Measurements from ENCODE around the gene CYP27C1.

CYP27C1 gene

GRCh38 chr2:127235082-127235702 is 15.1 kb upstream of the CYP27C1 start:
- TF ChIP-seq CTCF (IDR thresholded peaks at IDR 0.05; ENCODE audit: low read length) (no peak), EZH2 (IDR thresholded peaks at IDR 0.05; ENCODE audit: borderline replicate concordance, low read length) (no peak)
- Histone ChIP-seq H3K27me3 (ENCODE audit: insufficient read depth, low read length) (no peaks in the 10 kb centered on the region), H3K36me3 (ENCODE audit: insufficient read depth, low read length) (no peaks in the 10 kb centered on the region), H3K9ac (ENCODE audit: low read length) (no peak overlapping the region), H3F3A (ENCODE audit: insufficient read depth, low read length) (no peaks in the 10 kb centered on the region), H3K9me3 (ENCODE audit: low read length) (no peaks in the 10 kb centered on the region), H3K79me2 (ENCODE audit: insufficient read depth, low read length) (no peaks in the 10 kb centered on the region), H3K27ac (ENCODE audit: low read depth, low read length, poor library complexity, severe bottlenecking) (no peak overlapping the region), H3K9me2 (ENCODE audit: low read depth, low read length) (no peaks in the 10 kb centered on the region), H2AFZ (ENCODE audit: low read length) (no peak overlapping the region), H3K4me2 (ENCODE audit: low read length) (no peak overlapping the region), H3K4me3 (ENCODE audit: low read depth, low read length, poor library complexity, severe bottlenecking) (no peak overlapping the region), H4K20me1 (ENCODE audit: insufficient read depth, low read length) (no peaks in the 10 kb centered on the region), H3K4me1 (ENCODE audit: insufficient read depth, low read length, severe bottlenecking) (no peaks in the 10 kb centered on the region)

- H3K4me1 ChIP-seq (ENCODE audit: insufficient read depth, low read length, severe bottlenecking): no peaks in the 10 kb centered on the region
- no peaks in the 10 kb centered on the region for H3K27me3 ChIP-seq (ENCODE audit: insufficient read depth, low read length)
- H2AFZ ChIP-seq (ENCODE audit: low read length): no peak overlapping the region
- no peaks in the 10 kb centered on the region for H3K79me2 ChIP-seq (ENCODE audit: insufficient read depth, low read length)
- no peaks in the 10 kb centered on the region for H3K36me3 ChIP-seq (ENCODE audit: insufficient read depth, low read length)
- H3K4me2 ChIP-seq (ENCODE audit: low read length): no peak overlapping the region
- H4K20me1 ChIP-seq (ENCODE audit: insufficient read depth, low read length): no peaks in the 10 kb centered on the region
- TF ChIP-seq CTCF (IDR thresholded peaks at IDR 0.05; ENCODE audit: low read length) (no peak), EZH2 (IDR thresholded peaks at IDR 0.05; ENCODE audit: borderline replicate concordance, low read length) (no peak)
- no peaks in the 10 kb centered on the region for H3K9me2 ChIP-seq (ENCODE audit: low read depth, low read length)
- no peaks in the 10 kb centered on the region for H3F3A ChIP-seq (ENCODE audit: insufficient read depth, low read length)
- H3K4me3 ChIP-seq (ENCODE audit: low read depth, low read length, poor library complexity, severe bottlenecking): no peak overlapping the region
- no peaks in the 10 kb centered on the region for H3K9me3 ChIP-seq (ENCODE audit: low read length)
- no peak overlapping the region for H3K9ac ChIP-seq (ENCODE audit: low read length)
- no peak overlapping the region for H3K27ac ChIP-seq (ENCODE audit: low read depth, low read length, poor library complexity, severe bottlenecking)
Measured at GRCh38 chr2:127233710-127234109, 13.6 kb upstream of the CYP27C1 start.

- no peak overlapping the region for H3K4me2 ChIP-seq (ENCODE audit: low read length)
- no peaks in the 10 kb centered on the region for H3F3A ChIP-seq (ENCODE audit: insufficient read depth, low read length)
- TF ChIP-seq EZH2 (IDR thresholded peaks at IDR 0.05; ENCODE audit: borderline replicate concordance, low read length) (no peak), CTCF (IDR thresholded peaks at IDR 0.05; ENCODE audit: low read length) (no peak)
Measured at GRCh38 chr2:127231130-127231865, 11.2 kb upstream of the CYP27C1 start.

More at GRCh38 chr2:127231130-127231865, 11.2 kb upstream of the CYP27C1 start:
- H3K4me3 ChIP-seq (ENCODE audit: low read depth, low read length, poor library complexity, severe bottlenecking): no peak overlapping the region
- no peak overlapping the region for H2AFZ ChIP-seq (ENCODE audit: low read length)
- no peaks in the 10 kb centered on the region for H4K20me1 ChIP-seq (ENCODE audit: insufficient read depth, low read length)
- H3K9ac ChIP-seq (ENCODE audit: low read length): no peak overlapping the region
- H3K9me3 ChIP-seq (ENCODE audit: low read length): no peaks in the 10 kb centered on the region; the same call in 1 of the 2 replicates
- H3K27ac ChIP-seq (ENCODE audit: low read depth, low read length, poor library complexity, severe bottlenecking): no peak overlapping the region
- H3K4me1 ChIP-seq (ENCODE audit: insufficient read depth, low read length, severe bottlenecking): no peaks in the 10 kb centered on the region
- H3K27me3 ChIP-seq (ENCODE audit: insufficient read depth, low read length): no peaks in the 10 kb centered on the region
- no peaks in the 10 kb centered on the region for H3K36me3 ChIP-seq (ENCODE audit: insufficient read depth, low read length)
- H3K79me2 ChIP-seq (ENCODE audit: insufficient read depth, low read length): no peaks in the 10 kb centered on the region
- no peaks in the 10 kb centered on the region for H3K9me2 ChIP-seq (ENCODE audit: low read depth, low read length)

Data from OCI-LY1 (cell line).